Measurements from ENCODE around the gene HMCN2. TPM values are rescaled to one million over a fixed set of nuclear protein-coding genes. Genes with fewer than 3 reads are reported as not detected.

The HMCN2 gene
- total and polyA plus RNA-seq, 2 experiments from 2014 or later: 0.50 to 0.54 TPM

GRCh38 chr9:130463763-130464745 lies 198.5 kb downstream of the HMCN2 start:
- no peak for DNase-seq (ENCODE audit: low spot score)

GRCh38 chr9:130465383-130466096 lies 200.0 kb downstream of the HMCN2 start:
- H3K79me2 ChIP-seq: no peaks in the 10 kb centered on the region
- H3K36me3 ChIP-seq (replicated peaks; ENCODE audit: insufficient read depth, low read depth): no peaks in the 10 kb centered on the region
- H3K27me3 ChIP-seq: no peaks in the 10 kb centered on the region
- H3K9me3 ChIP-seq (ENCODE audit: low read depth): no peaks in the 10 kb centered on the region
- H3K9me2 ChIP-seq (replicated peaks; ENCODE audit: insufficient read depth): no peaks in the 10 kb centered on the region
- no peak overlapping the region for H3K4me2 ChIP-seq
- DNase-seq (ENCODE audit: low spot score): no peak
- no peak overlapping the region for H2AFZ ChIP-seq
- no peaks in the 10 kb centered on the region for H3K4me1 ChIP-seq (ENCODE audit: insufficient read depth)
- no peak overlapping the region for H3K27ac ChIP-seq
- WGBS (ENCODE audit: low lambda C conversion rate, missing lambda C conversion rate): 85% methylated on average over 16 of the region's 16 CpGs
- no peaks in the 10 kb centered on the region for H4K20me1 ChIP-seq (ENCODE audit: insufficient read depth, poor library complexity, severe bottlenecking)
- TF ChIP-seq EZH2phosphoT487 (IDR thresholded peaks at IDR 0.05; ENCODE audit: low read depth, severe bottlenecking, unreplicated experiment) (no peak), EZH2 (IDR thresholded peaks at IDR 0.05; ENCODE audit: borderline replicate concordance) (no peak), CTCF (IDR thresholded peaks at IDR 0.05; ENCODE audit: poor library complexity) (no peak)
- no peak overlapping the region for H3K4me3 ChIP-seq

More at GRCh38 chr9:130463763-130464745, 198.5 kb downstream of the HMCN2 start:
- 85% methylated on average over 22 of the region's 22 CpGs for WGBS (ENCODE audit: low lambda C conversion rate, missing lambda C conversion rate)
- Histone ChIP-seq H3K4me1 (ENCODE audit: insufficient read depth) (no peaks in the 10 kb centered on the region), H3K79me2 (no peaks in the 10 kb centered on the region), H3K4me2 (no peak overlapping the region), H3K9me2 (replicated peaks; ENCODE audit: insufficient read depth) (no peaks in the 10 kb centered on the region), H3K9me3 (ENCODE audit: low read depth) (no peaks in the 10 kb centered on the region), H3K36me3 (replicated peaks; ENCODE audit: insufficient read depth, low read depth) (no peaks in the 10 kb centered on the region), H2AFZ (no peak overlapping the region), H3K4me3 (no peak overlapping the region), H3K27ac (no peak overlapping the region), H4K20me1 (ENCODE audit: insufficient read depth, poor library complexity, severe bottlenecking) (no peaks in the 10 kb centered on the region), H3K27me3 (no peaks in the 10 kb centered on the region)
- TF ChIP-seq EZH2 (IDR thresholded peaks at IDR 0.05; ENCODE audit: borderline replicate concordance) (no peak), CTCF (IDR thresholded peaks at IDR 0.05; ENCODE audit: poor library complexity) (no peak), EZH2phosphoT487 (IDR thresholded peaks at IDR 0.05; ENCODE audit: low read depth, severe bottlenecking, unreplicated experiment) (no peak)

GRCh38 chr9:130466537-130467217 lies 201.1 kb downstream of the HMCN2 start:
- Histone ChIP-seq H3K4me1 (ENCODE audit: insufficient read depth) (no peaks in the 10 kb centered on the region), H3K27ac (no peak overlapping the region), H4K20me1 (ENCODE audit: insufficient read depth, poor library complexity, severe bottlenecking) (no peaks in the 10 kb centered on the region), H3K4me2 (no peak overlapping the region), H3K27me3 (no peaks in the 10 kb centered on the region), H3K9me2 (replicated peaks; ENCODE audit: insufficient read depth) (no peaks in the 10 kb centered on the region), H3K4me3 (no peak overlapping the region), H3K36me3 (replicated peaks; ENCODE audit: insufficient read depth, low read depth) (no peaks in the 10 kb centered on the region), H3K79me2 (no peaks in the 10 kb centered on the region), H3K9me3 (ENCODE audit: low read depth) (no peaks in the 10 kb centered on the region), H2AFZ (no peak overlapping the region)
- DNase-seq (ENCODE audit: low spot score): no peak
- TF ChIP-seq CTCF (IDR thresholded peaks at IDR 0.05; ENCODE audit: poor library complexity): no peak
- no peak for TF ChIP-seq EZH2 (IDR thresholded peaks at IDR 0.05; ENCODE audit: borderline replicate concordance)
- TF ChIP-seq EZH2phosphoT487 (IDR thresholded peaks at IDR 0.05; ENCODE audit: low read depth, severe bottlenecking, unreplicated experiment): no peak
- WGBS (ENCODE audit: low lambda C conversion rate, missing lambda C conversion rate): 70% methylated on average over 15 of the region's 20 CpGs

Data from hepatocyte (in vitro differentiated cells).